Erythroblast (primary cell): ENCODE measurements around the gene SWI5.

ENCODE experiments used
- DNase-seq, 2 experiments: peaks; one replicate each; lab custom pipeline; 2025; lab: John Stamatoyannopoulos, UW
- GATA1 ChIP-seq: IDR thresholded peaks from 2 replicates; pipeline ENCODE4 v1.6.1; 2011; ENCODE audit warnings: low read depth, mild to moderate bottlenecking, control low read depth, low read length, moderate library complexity
- POLR2A ChIP-seq: IDR thresholded peaks from 2 replicates; pipeline ENCODE4 v1.6.1; 2011; ENCODE audit warnings: mild to moderate bottlenecking, low read length

The SWI5 gene

GRCh38 chr9:128304971-128305288 lies 28.9 kb downstream of the SWI5 start:
- DNase-seq = no peak

GRCh38 chr9:128309551-128309950 lies 33.5 kb downstream of the SWI5 start:
- no peak for DNase-seq
- no peak for TF ChIP-seq POLR2A
- no peak for TF ChIP-seq GATA1

More at GRCh38 chr9:128304971-128305288, 28.9 kb downstream of the SWI5 start:
- TF ChIP-seq GATA1 (no peak), POLR2A (no peak)

GRCh38 chr9:128310461-128310860 lies 34.4 kb downstream of the SWI5 start:
- DNase-seq = peak; percentile 51 to 69
- no peak for TF ChIP-seq POLR2A
- TF ChIP-seq GATA1 = no peak

- TF ChIP-seq POLR2A (no peak), GATA1 (no peak)
These were observed 38.6 kb downstream of the SWI5 start for GRCh38 chr9:128314697-128315096.

GRCh38 chr9:128316421-128316820 lies 40.3 kb downstream of the SWI5 start:
- TF ChIP-seq POLR2A (no peak), GATA1 (no peak)
- no peak for DNase-seq

More at GRCh38 chr9:128314697-128315096, 38.6 kb downstream of the SWI5 start:
- DNase-seq = no peak

GRCh38 chr9:128317629-128318028 lies 41.6 kb downstream of the SWI5 start:
- DNase-seq = no peak
- TF ChIP-seq POLR2A (no peak), GATA1 (no peak)

DNA sequence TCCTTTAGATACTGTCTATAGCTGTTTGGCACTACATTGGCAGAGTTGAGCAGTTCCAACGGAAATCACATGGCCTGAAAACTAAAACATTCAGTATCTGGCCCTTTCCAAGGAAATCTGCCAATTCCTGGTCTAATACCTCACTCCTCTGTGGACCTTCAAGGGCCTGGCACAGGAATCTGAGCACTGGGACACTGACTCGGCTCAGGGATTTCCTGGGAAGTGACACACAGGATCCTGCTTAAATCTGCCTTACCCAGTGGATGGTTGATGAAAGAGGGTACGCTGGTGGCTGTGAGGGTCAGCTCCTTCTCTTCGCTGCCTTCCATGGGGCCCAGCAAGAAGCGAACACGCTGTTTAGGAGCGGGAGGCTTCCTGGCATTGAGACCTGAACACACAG lies 45.3 kb downstream of the SWI5 start:
- TF ChIP-seq POLR2A (no peak), GATA1 (no peak)
- DNase-seq = no peak

GRCh38 chr9:128321879-128322403 lies 45.9 kb downstream of the SWI5 start:
- TF ChIP-seq POLR2A (no peak), GATA1 (no peak)
- no peak for DNase-seq

DNA sequence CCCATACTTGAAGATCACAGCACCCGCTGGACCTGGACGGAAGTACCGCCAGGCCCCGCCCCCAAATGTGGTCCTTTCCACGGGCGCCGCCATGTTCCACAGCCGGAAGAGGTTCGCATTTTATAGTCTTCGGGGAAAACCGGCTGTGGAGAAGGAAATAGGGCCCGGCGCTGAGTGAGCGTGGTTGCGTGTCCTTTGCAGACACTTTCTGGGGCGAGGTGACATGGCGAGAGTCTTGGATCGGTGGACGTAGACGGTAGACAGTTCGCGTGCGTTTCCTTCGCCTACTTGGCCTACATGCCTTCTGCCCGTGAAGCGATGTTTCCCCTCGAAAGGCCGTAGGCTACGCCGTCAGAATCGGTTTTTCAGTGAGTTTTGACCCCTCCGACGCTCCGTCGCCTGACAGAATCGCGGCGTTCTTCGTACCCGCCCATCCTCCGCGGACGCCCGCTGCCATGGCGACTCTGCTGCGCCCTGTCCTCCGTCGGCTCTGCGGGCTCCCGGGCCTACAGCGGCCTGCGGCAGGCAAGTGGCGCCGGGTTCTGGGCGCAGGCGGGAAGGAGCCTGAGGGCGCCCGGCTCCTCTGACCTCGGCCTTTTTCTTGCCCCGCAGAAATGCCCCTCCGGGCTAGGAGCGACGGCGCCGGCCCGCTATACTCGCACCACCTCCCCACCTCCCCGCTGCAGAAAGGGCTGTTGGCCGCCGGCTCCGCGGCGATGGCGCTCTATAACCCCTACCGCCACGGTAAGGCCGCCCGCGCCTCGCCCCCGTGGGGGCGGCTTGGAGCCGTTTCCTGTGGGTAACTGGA lies 46.5 kb downstream of the SWI5 start, which contains the start of the genes COQ4 and TRUB2:
Gene COQ4 (plus strand): TSS at position 436 of the 808 bp plus-strand sequence. CDS start 20 bp downstream, at position 456.
Gene TRUB2 (minus strand): TSS at position 44 of the 808 bp plus-strand sequence. CDS start 39 bp downstream, at position 5.
- peak; percentile 97 to 98 for DNase-seq
- TF ChIP-seq POLR2A = peak; percentile 64
- no peak for TF ChIP-seq GATA1

- DNase-seq = no peak
These were observed 47.2 kb downstream of the SWI5 start for GRCh38 chr9:128323212-128323730.

DNA sequence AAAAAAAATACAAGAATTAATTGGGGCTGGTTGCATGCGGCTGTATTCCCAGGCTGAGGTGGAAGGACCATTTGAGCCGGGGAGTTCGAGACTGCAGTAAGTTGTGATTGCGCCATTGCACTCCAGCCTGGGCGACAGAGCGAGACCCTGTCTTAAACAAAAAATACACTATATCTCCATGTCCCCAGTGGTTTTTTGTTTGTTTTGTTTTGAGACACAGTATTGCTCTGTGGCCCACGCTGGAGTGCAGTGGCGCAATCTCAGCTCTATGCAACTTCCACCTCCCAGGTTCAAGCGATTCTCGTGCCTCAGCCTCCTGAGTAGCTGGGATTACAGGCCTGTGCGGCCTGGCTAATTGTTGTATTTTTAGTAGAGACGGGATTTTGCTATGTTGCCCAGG lies 47.7 kb downstream of the SWI5 start:
- DNase-seq = no peak
- TF ChIP-seq POLR2A (no peak), GATA1 (no peak)

More at GRCh38 chr9:128323212-128323730, 47.2 kb downstream of the SWI5 start:
- TF ChIP-seq POLR2A = no peak
- no peak for TF ChIP-seq GATA1

GRCh38 chr9:128324401-128324800 lies 48.3 kb downstream of the SWI5 start:
- TF ChIP-seq POLR2A = no peak
- TF ChIP-seq GATA1 = no peak
- no peak for DNase-seq

- no peak for DNase-seq
- TF ChIP-seq GATA1 = no peak
- TF ChIP-seq POLR2A = no peak
These were observed 49.6 kb downstream of the SWI5 start for GRCh38 chr9:128325629-128326028.

DNA sequence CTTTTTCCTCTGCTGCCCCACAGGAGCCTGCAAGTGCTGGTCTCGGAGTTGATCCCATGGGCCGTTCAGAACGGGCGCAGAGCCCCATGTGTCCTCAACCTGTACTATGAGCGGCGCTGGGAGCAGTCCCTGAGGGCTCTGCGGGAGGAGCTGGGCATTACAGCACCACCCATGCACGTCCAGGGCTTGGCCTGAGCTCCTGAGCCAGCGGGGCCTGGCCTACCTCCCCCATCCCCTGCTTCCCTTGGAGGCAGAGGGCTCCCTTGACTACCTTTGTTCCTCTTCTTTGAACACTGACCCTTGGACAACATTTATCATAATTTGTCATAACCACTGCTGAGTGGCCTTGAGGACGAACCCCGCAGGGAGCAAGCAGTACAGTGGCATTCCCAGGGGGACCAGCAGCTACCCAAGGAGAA lies 57.4 kb downstream of the SWI5 start:
- TF ChIP-seq POLR2A = no peak
- no peak for TF ChIP-seq GATA1
- DNase-seq = no peak

DNA sequence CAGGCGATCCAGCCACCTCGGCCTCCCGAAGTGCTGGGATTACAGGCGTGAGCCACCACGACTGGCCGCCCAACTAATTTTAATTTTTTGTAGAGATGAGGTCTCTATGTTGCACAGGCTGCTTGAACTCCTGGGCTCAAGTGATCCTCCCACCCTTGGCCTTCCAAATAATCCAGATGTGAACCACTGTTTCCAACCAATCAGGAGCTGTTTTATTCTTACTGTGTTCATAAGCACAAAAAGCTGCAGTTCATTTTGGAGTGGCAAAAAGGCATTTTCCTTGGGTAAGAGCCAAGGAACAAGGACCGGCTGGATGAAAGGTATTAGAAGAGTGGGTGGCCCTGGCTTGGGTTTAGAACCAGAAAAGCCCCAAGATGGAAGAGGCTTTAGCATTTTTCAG lies 59.1 kb downstream of the SWI5 start:
- DNase-seq = no peak
- TF ChIP-seq POLR2A = no peak
- TF ChIP-seq GATA1 = no peak
